ENCODE measurements around the gene PHAF1.

PHAF1 gene

DNA sequence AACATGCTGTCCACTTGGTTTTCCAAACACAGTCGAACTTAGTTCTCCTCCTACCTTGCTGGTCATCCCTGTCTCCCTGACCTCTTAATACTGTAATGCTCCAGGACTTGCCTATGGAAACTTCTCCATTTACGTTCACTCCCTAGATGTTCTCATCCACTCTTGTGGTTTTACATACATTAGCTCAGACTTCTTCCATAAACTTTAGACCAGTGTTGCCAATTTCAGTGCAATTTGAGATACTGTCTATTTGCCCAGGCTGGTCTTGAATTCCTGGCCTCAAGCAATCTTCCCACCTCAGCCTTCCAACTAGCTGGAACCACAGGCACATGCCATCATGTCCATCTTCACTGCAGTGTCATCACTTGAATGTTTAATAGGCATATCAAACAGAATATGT, 72.5 kb downstream of the PHAF1 start:
- no peak for TF ChIP-seq GATA2 (IDR thresholded peaks at IDR 0.05; ENCODE audit: low read depth, low read length)
- no peak for TF ChIP-seq GATA3 (IDR thresholded peaks at IDR 0.05; ENCODE audit: low read depth, low read length)

DNA sequence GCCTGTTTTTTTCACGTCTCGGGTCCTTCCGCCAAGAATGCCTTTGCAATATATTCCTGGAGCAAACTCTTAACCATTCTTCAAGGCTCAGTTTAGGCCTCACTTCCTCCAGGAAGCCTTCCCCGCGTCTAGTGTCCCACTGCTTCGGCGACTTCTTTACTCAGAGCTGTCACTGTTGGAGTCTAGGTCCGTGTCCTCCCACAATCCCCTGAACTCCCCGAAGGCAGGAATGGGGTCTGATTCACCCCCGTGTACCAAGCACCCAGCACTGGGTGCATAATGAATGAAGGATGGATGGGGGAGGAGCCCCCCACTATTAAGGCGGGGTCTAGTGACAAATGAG, 73.5 kb downstream of the PHAF1 start:
- no peak for TF ChIP-seq GATA3 (IDR thresholded peaks at IDR 0.05; ENCODE audit: low read depth, low read length)
- TF ChIP-seq GATA2 (IDR thresholded peaks at IDR 0.05; ENCODE audit: low read depth, low read length), result no peak

DNA sequence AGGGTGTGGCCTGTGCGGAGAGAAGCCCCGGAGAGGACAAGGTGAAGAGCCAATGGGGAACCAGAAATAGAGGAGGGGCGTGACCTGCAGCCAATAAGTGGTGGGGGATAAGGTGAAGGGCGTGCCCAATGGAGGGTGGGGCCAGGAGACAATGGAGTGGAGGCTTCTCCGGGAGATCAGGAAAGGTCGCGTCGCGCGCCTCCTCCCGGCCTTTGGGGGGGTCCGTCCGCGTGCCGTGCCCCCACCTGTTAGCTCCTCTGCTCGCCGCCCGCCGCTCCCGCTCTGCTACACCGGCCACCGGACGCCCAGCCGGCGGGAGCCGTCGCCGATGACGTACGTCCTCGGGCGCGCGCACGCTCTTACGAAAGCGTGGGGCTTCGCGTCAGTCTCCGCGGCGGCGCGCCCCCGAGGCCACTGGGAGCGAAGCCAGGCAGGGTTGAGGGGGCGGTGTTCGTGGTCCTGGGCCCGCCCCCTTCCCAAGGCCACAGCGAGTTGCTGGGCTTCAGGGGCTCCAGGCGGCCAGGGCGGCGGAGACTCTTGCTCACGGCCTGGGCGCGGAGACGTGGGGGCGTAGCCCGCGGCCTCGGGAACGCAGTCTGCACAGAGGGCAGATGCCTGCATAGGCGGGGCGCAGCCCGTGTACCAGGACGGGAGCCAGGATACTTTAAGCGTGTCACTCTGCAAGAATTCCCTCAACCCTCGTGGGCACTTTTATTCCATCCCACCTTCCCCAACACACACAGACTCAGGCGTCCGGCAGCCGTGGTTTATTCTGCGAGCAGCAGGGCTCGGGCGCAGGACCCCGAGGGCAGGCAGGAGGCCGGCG, 74.1 kb downstream of the PHAF1 start, which contains the start of gene MATCAP1:
TSS of gene MATCAP1 (minus strand) at position 337 of the 826 bp plus-strand sequence. CDS start 3,353 bp downstream, outside the sequence.
- TF ChIP-seq GATA3 (IDR thresholded peaks at IDR 0.05; ENCODE audit: low read depth, low read length) (no peak), GATA2 (IDR thresholded peaks at IDR 0.05; ENCODE audit: low read depth, low read length) (peak; percentile 34; the same call in 1 of the 2 replicates)

DNA sequence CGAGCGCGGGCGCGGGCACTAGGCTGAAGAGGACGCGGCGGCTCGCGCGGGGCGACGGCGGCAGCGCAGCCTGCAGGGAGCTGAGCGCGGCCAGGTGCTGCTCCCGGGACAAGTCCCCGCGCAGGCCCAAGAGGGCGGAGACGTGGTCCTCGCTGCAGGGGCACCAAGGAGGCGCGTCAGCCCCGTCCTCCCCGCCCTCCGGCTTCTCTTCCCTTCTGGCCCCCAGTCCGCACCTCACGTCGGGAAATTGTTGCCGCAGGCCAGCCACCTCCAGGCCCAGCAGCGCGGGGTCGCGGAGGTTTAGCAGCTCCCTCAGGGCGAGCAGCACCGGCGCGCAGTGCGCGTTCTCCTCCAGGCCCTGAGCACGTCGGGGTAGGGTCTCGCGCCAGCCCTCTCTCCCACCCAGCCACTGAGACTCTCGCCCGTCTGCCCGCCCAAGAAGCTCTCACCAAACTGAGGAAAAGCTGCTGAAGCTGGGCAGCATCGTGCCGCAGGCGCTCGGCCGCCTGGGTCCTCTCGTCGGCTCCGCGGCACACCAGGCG, 74.8 kb downstream of the PHAF1 start:
- TF ChIP-seq GATA2 (IDR thresholded peaks at IDR 0.05; ENCODE audit: low read depth, low read length), result no peak
- TF ChIP-seq GATA3 (IDR thresholded peaks at IDR 0.05; ENCODE audit: low read depth, low read length), result no peak

DNA sequence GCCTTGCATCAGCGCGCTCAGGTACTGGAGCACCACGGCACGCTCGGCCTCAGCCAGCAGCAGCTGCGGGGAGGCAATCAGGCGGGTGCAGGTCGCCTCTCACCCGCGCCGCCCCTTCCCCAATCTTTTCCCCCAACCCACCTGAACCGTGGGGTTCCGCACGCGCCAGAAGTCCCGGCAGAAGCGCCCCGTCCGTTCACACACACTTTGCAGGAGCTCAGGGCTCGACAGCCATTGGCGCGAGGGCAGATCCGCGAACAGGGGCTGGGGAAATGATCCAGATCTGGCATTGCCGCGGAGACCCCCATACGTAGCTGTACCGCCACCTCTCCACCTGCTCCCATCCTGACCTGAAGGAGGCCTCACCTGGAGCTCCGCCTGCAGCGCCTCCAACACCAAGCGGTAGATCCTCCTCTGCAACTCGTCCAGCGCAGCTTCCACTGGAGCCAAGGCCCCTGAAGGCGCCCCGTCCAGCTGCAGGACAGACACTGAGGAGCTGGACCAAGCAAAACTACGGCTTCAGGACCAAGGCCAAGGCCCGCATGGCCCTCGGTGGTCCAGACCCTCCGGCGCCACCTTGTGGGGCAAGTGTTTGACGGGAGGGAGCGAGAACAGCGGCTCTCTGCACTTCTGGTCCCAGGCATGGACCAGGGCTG, 75.4 kb downstream of the PHAF1 start:
- TF ChIP-seq GATA3 (IDR thresholded peaks at IDR 0.05; ENCODE audit: low read depth, low read length) (no peak), GATA2 (IDR thresholded peaks at IDR 0.05; ENCODE audit: low read depth, low read length) (no peak)

DNA sequence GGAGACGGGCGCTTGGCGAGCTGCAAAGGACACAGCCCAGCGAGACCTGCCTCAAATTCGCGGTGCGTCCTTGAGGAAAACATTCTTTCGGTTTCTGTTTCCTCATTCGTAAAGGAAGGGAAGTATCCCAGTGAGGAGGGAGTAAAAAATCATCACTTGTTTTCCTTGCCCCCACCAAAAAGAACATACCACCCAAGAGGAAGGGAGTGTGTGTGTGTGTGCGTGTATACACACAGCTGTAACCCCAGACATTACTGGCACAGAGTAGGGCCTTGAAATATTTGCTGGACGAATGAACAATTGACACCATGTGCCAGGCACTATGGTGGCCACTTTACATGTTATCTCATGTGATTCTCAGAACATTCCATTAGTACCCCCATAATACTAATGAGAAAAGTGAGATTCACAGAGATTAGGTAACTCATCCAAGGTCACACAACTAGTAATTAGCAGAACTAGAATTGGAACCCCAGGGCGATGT, 76.0 kb downstream of the PHAF1 start:
- no peak for TF ChIP-seq GATA3 (IDR thresholded peaks at IDR 0.05; ENCODE audit: low read depth, low read length)
- TF ChIP-seq GATA2 (IDR thresholded peaks at IDR 0.05; ENCODE audit: low read depth, low read length), result no peak

DNA sequence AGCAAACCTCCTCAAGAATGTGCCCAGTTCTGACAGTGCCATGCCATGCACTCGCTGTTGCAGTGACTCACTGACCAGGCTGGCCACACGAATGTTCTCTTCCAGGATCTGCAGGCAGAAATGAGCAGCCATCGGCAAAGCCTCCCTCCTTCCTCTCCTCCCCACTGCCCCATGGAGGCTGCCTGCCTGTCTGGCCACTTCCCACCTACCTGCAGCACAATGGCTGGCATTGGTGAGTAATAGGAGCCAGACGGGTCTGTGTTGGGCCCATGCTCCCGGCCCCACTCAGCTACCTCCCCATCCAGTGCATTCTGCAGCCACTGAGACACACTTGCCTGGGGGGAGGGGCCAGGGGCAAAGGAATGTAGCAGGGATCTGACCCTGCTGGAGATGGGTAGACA, 76.8 kb downstream of the PHAF1 start:
- TF ChIP-seq GATA3 (IDR thresholded peaks at IDR 0.05; ENCODE audit: low read depth, low read length), result no peak
- TF ChIP-seq GATA2 (IDR thresholded peaks at IDR 0.05; ENCODE audit: low read depth, low read length), result no peak

DNA sequence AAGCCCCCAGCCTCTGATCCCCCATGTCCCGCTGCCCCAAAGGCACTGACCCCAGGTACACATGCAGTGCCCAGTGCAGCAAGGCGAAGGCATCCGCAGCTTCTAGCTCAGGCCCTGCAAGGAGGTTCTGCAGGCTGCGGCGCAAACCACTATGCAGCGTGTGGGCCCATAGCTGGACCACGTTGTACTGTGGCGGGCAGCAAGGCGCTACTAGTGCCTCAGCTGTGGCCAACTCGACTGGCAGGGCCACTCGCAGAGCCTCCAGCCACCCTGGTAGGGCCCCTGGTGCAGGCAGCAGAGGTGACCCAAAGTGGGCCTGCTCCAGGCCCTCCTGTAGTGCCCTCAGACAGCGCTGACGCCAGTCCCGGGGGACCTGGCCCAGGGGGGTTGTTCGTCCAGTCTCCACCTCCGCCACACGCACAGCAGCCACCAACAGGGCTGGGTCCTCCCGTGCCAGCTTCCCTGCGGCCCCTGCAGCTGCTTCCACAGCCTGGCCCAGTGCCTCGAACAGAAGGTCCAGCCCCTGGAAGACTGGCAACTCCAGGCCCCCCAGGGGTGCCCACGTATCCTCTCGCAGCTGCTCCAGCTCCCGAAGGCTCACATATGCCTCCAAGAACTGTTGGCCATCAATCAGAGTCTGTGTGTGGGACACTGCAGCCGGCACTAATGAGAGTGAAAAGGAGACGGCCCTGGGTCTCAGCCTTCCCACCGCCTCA, 77.6 kb downstream of the PHAF1 start:
- TF ChIP-seq GATA2 (IDR thresholded peaks at IDR 0.05; ENCODE audit: low read depth, low read length), result no peak
- no peak for TF ChIP-seq GATA3 (IDR thresholded peaks at IDR 0.05; ENCODE audit: low read depth, low read length)

DNA sequence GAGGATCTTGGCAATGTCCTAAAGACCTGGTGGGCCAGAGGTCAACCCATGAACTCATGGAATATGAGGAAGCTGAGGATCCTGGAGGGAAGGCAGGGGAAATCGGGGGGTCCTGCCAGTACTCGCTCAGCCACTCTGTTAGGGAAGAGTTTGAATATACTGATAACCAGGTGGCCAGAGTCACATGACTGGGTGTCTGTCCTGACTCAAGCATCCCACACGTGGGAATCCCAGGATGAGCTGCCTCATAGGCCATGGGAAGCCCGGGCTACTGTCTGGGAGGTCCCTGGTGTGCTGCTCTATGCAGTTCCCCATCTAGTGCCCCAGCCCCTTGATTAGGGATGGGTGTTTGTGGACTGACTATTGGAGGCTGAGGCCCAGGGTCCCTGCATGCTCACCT, 78.6 kb downstream of the PHAF1 start:
- TF ChIP-seq GATA3 (IDR thresholded peaks at IDR 0.05; ENCODE audit: low read depth, low read length) (no peak), GATA2 (IDR thresholded peaks at IDR 0.05; ENCODE audit: low read depth, low read length) (no peak)

DNA sequence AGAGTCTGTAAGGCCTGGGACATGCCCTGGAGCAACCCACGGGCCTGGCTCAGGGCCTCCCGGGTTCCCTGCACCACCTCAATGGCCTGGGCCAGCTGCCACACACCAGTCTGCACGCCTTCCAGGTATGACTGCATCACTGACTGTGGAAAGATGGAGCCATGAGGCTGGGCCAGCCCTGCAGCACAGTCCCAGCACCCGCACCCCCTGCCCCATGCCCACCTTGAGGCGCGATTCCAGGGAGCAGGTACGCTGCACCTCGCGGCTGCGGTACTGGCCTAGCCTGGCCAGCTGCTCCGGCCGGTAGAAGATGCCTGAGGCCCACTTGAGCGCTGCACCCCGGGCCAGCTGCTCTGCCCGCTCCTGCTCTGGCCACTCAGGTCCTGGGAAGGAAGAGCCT, 79.1 kb downstream of the PHAF1 start:
- no peak for TF ChIP-seq GATA2 (IDR thresholded peaks at IDR 0.05; ENCODE audit: low read depth, low read length)
- TF ChIP-seq GATA3 (IDR thresholded peaks at IDR 0.05; ENCODE audit: low read depth, low read length), result no peak

DNA sequence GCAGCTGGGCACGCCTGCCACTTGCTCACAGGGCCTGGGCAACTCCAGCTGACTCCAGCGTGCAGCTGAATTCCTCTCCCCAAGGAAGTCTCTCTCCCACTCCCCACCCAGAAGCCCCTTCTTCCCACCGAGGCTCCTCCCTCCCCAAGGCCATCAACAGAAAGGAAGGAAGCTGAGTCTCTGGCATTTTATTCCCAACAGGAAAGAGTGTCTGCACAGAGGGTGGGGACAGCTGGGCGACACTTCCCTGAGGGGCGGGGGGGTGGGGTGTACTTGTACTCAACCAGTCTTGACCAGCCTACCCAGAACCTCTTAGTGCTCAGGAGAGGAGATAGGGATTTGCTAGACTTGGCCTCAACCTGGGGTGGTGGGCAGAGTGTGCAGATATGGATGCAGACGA, 80.3 kb downstream of the PHAF1 start, which contains the start of gene EXOC3L1:
TSS of gene EXOC3L1 (minus strand) at position 96 of the 400 bp plus-strand sequence. CDS start 460 bp downstream, outside the sequence.
- TF ChIP-seq GATA2 (IDR thresholded peaks at IDR 0.05; ENCODE audit: low read depth, low read length), result no peak
- TF ChIP-seq GATA3 (IDR thresholded peaks at IDR 0.05; ENCODE audit: low read depth, low read length), result no peak

DNA sequence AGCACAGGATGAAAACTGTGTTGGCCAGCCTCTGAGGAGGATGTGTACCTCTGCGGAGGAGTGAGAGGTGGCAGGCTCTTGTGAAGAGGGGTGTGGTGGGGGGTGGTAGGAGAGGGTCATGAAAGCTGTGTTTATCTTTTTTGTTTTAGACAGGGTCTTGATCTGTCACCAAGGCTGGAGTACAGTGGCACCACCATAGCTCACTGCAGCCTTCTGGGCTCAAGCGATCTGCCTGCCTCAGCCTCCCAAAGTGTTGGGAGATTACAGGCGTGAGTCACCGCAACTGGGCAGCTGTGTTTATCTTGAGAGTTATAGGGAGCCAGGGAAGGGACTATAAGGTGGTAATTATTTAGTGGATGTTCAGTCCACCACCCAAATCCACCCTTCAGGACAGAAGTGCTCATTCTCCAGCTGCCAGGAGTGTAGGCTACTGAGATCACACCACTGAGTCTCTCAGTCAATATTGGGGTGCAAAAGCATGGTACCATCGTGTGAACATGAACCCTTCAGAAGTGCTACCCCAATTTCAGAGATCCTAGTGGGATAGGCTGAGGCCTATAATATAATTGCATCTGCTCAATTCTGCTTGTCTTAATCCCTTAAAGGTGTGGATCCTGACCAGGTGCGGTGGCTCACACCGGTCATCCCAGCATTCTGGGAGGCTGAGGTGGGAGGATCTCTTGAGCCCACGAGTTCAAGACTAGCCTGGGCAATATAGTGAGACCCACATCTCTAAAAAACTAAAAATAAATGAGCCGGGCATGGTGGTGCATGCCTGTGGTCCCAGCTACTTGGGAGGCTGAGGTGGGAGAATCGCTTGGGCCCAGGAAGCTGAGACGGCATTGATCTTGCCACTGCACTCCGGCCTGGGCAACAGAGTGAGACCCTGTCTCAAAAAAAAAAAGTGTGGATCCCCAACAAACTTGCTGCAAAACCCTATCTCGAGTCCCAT, 81.0 kb downstream of the PHAF1 start:
- TF ChIP-seq GATA2 (IDR thresholded peaks at IDR 0.05; ENCODE audit: low read depth, low read length) (no peak), GATA3 (IDR thresholded peaks at IDR 0.05; ENCODE audit: low read depth, low read length) (no peak)
